Measurements from ENCODE around the gene HARS2.

GRCh38 chr5:140710899-140711552 is 19.8 kb downstream of the HARS2 start:
- TF ChIP-seq CTCF (IDR thresholded peaks at IDR 0.05) = no peak
- TF ChIP-seq POLR2A (IDR thresholded peaks at IDR 0.05) = peak in 1 of 2 donors; percentile 86
